B cell (primary cell): Measurements from ENCODE around the gene KCNMB2. TPM values are rescaled to one million over a fixed set of nuclear protein-coding genes. Genes with fewer than 3 reads are reported as not detected.

Experiments used
- ATAC-seq: fragments of 200-7000 bp; cut with Tn5 transposase; one replicate; pipeline ENCODE4 v1.10.0; 2021; ENCODE audit warnings: low read depth, mild to moderate bottlenecking, moderate number of reproducible peaks, moderate library complexity
- CTCF ChIA-PET: fragments of 350-600 bp; sonication (Branson Sonifier 250); formaldehyde crosslinking; loops from one replicate; lab custom pipeline; 2021; ENCODE audit warnings: antibody characterized with exemption, inconsistent platforms; lab: Charles Lee
- POLR2A ChIA-PET: fragments of 350-600 bp; sonication (Branson Sonifier 250); formaldehyde crosslinking; loops from one replicate; lab custom pipeline; 2021; ENCODE audit warnings: antibody characterized with exemption; lab: Charles Lee
- DNase-seq: peaks from one replicate; pipeline ENCODE4 v3.0.0; 2013
- H2AFZ ChIP-seq: 2 replicates; pipeline ENCODE4 v1.6.1; 2012; ENCODE audit warnings: mild to moderate bottlenecking, low read depth, low read length; ENCODE audit not compliant: insufficient read depth, poor library complexity, severe bottlenecking
- H3K27ac ChIP-seq, 2 donors: 1 replicate in 1 of 2; 2 replicates in 1 of 2; pipeline ENCODE4 v1.5.1; 2012 to 2013; ENCODE audit warnings: low read length in 2 of 2, mild to moderate bottlenecking in 2 of 2, moderate library complexity in 1 of 2
- H3K27me3 ChIP-seq, 4 experiments: fragments of 200-600 bp in 1 of 4; sonication (generic) in 1 of 4; replicated peaks in 1 of 4; 1 replicate in 2 of 4; 2 replicates in 2 of 4; pipeline versions ENCODE4 v1.6.1 to v1.7.0; 2013 to 2016; ENCODE audit warnings: low read length in 3 of 4, mild to moderate bottlenecking in 2 of 4, mixed read lengths in 1 of 4, moderate library complexity in 1 of 4; ENCODE audit not compliant: insufficient read depth in 4 of 4, control insufficient read depth in 3 of 4; ENCODE audit errors: control extremely low read depth in 1 of 4
- H3K36me3 ChIP-seq, 2 experiments: replicated peaks in 1 of 2; 1 replicate in 1 of 2; 2 replicates in 1 of 2; pipeline versions ENCODE4 v1.6.1 to v1.7.1; 2013; ENCODE audit warnings: low read length in 1 of 2; ENCODE audit not compliant: insufficient read depth in 2 of 2, control insufficient read depth in 1 of 2; ENCODE audit errors: control extremely low read depth in 1 of 2, extremely low read depth in 1 of 2
- H3K4me1 ChIP-seq, 2 donors: fragments of 200-600 bp in 1 of 2; sonication (generic) in 1 of 2; 1 replicate in 1 of 2; 2 replicates in 1 of 2; pipeline versions ENCODE4 v1.5.1 to v1.6.1; 2013 to 2017; ENCODE audit warnings: low read length in 2 of 2; ENCODE audit not compliant: control insufficient read depth in 2 of 2, insufficient read depth in 2 of 2
- H3K4me2 ChIP-seq: replicated peaks from 2 replicates; pipeline ENCODE3; 2012; ENCODE audit warnings: mild to moderate bottlenecking, low read depth, low read length; ENCODE audit not compliant: poor library complexity, severe bottlenecking
- H3K4me3 ChIP-seq, 5 experiments: fragments of 200-600 bp in 1 of 5; sonication (generic) in 1 of 5; 1 replicate in 3 of 5; 2 replicates in 2 of 5; pipeline versions ENCODE4 v1.5.1 to v1.7.0; 2011 to 2016; ENCODE audit warnings: low read length in 4 of 5, mild to moderate bottlenecking in 4 of 5, low read depth in 2 of 5, control low read depth in 1 of 5, moderate library complexity in 1 of 5; ENCODE audit not compliant: insufficient read depth in 1 of 5; ENCODE audit errors: control extremely low read depth in 1 of 5, extremely low read depth in 1 of 5
- H3K79me2 ChIP-seq: fragments of 200-600 bp; sonication (generic); one replicate; pipeline ENCODE4 v1.6.0; 2016; ENCODE audit warnings: low read length; ENCODE audit not compliant: control insufficient read depth, insufficient read depth
- H3K9ac ChIP-seq: fragments of 200-600 bp; sonication (generic); 2 replicates; pipeline ENCODE4 v1.6.1; 2017; ENCODE audit warnings: mild to moderate bottlenecking, low read length, moderate library complexity
- H3K9me3 ChIP-seq, 3 donors: one replicate each; pipeline versions ENCODE4 v1.6.1 to v1.7.1; 2013; ENCODE audit warnings: low read length in 2 of 3; ENCODE audit not compliant: control insufficient read depth in 2 of 3, insufficient read depth in 1 of 3; ENCODE audit errors: control extremely low read depth in 1 of 3
- H4K20me1 ChIP-seq: 2 replicates; pipeline ENCODE4 v1.6.0; 2012; ENCODE audit warnings: mild to moderate bottlenecking, low read length; ENCODE audit not compliant: insufficient read depth, control insufficient read depth, poor library complexity, severe bottlenecking
- H3K27ac Mint-ChIP-seq: one replicate; pipeline ENCODE4 v1.8.0; 2021; ENCODE audit warnings: mixed read lengths
- H3K27me3 Mint-ChIP-seq: one replicate; pipeline ENCODE4 v1.8.0; 2021; ENCODE audit warnings: mixed read lengths
- H3K4me1 Mint-ChIP-seq: one replicate; pipeline ENCODE4 v1.8.0; 2021; ENCODE audit warnings: mixed read lengths
- H3K4me3 Mint-ChIP-seq: one replicate; pipeline ENCODE4 v1.8.0; 2021; ENCODE audit warnings: mixed read lengths
- H3K9me3 Mint-ChIP-seq: one replicate; pipeline ENCODE4 v1.8.0; 2022; ENCODE audit warnings: mixed read lengths; ENCODE audit not compliant: insufficient read depth
- EZH2 ChIP-seq: IDR thresholded peaks from 2 replicates; pipeline ENCODE4 v1.6.1; 2012; ENCODE audit warnings: borderline replicate concordance, low read depth, mild to moderate bottlenecking, moderate library complexity, low read length; ENCODE audit not compliant: insufficient read depth, poor library complexity, severe bottlenecking
- WGBS: methylation state at CpG from one replicate; pipeline ENCODE4 v1.1.5; 2013; ENCODE audit warnings: missing lambda C conversion rate; ENCODE audit not compliant: insufficient coverage; 5-methylcytosine and 5-hydroxymethylcytosine counted together
- intact Hi-C: fragments of 100-400 bp; cut with micrococcal nuclease; formaldehyde crosslinking; loops from one replicate; pipeline ENCODE4 v1.10.0; 2022
- polyA plus RNA-seq: library from polyadenylated mRNA; depleted of rRNA; stranded (reverse); fragments of >200 nt; gene quantifications from 2 replicates; pipeline ENCODE4 v1.2.3, GENCODE V29; 2012
- total RNA-seq, 2 donors: library from RNA; stranded (reverse); fragments of 120-200 nt in 1 of 2; gene quantifications; 1 replicate in 1 of 2; 2 replicates in 1 of 2; pipeline versions ENCODE4 v1.2.3 to v1.2.4, GENCODE V29; 2013 to 2022
- TF ChIP-seq, protein P1 (sequence below): fragments of 200-600 bp; IDR thresholded peaks from one replicate; pipeline ENCODE4 v1.8.0; 2022; ENCODE audit warnings: antibody characterized with exemption, mild to moderate bottlenecking

The KCNMB2 gene
- total and polyA plus RNA-seq, 2 donors (not counting 1 experiment from before 2014, with no cell fraction given): not detected

DNA sequence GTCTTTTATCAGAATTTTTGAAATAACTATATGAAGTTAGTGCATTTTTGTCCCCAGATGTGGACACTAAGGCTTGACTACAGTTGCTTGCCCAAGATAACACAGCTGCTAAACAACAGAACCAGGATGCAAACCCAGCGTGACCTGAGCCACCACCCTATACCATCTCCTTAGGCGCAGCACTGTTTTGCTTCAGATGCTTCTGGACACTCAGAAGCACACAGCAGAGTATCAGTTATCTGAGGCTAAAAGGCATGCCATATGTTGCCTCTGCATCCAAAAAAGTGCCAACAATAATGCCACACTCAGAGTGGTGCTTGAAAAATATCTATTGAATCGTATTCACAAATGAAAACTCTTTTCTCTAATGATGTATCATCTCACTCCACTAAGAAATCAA, 24.5 kb downstream of the KCNMB2 start:
- no peak for ATAC-seq
- ChIA-PET POLR2A (no interaction called here), CTCF (no interaction called here)
- no peak overlapping the region for H2AFZ ChIP-seq
- no peaks in the 10 kb centered on the region for H4K20me1 ChIP-seq
- no peak for DNase-seq
- H3K9me3 ChIP-seq: no peaks in the 10 kb centered on the region
- H3K4me3 ChIP-seq: no peak overlapping the region
- H3K4me2 ChIP-seq: no peak overlapping the region
- Mint-ChIP-seq H3K27ac (no peak overlapping the region), H3K27me3 (peaks cover 2% of the 10 kb centered on the region), H3K4me3 (no peak overlapping the region), H3K4me1 (no peaks in the 10 kb centered on the region), H3K9me3 (no peaks in the 10 kb centered on the region)
- H3K79me2 ChIP-seq: no peaks in the 10 kb centered on the region
- TF ChIP-seq EZH2: no peak
- TF ChIP-seq, protein P1, sequence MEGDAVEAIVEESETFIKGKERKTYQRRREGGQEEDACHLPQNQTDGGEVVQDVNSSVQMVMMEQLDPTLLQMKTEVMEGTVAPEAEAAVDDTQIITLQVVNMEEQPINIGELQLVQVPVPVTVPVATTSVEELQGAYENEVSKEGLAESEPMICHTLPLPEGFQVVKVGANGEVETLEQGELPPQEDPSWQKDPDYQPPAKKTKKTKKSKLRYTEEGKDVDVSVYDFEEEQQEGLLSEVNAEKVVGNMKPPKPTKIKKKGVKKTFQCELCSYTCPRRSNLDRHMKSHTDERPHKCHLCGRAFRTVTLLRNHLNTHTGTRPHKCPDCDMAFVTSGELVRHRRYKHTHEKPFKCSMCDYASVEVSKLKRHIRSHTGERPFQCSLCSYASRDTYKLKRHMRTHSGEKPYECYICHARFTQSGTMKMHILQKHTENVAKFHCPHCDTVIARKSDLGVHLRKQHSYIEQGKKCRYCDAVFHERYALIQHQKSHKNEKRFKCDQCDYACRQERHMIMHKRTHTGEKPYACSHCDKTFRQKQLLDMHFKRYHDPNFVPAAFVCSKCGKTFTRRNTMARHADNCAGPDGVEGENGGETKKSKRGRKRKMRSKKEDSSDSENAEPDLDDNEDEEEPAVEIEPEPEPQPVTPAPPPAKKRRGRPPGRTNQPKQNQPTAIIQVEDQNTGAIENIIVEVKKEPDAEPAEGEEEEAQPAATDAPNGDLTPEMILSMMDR: no peak
- no peaks in the 10 kb centered on the region for H3K27me3 ChIP-seq
- H3K9ac ChIP-seq: no peak overlapping the region
- WGBS: 57% methylated on average over 2 of the region's 3 CpGs
- no peaks in the 10 kb centered on the region for H3K4me1 ChIP-seq
- intact Hi-C loops: no loop called here
- H3K36me3 ChIP-seq: no peaks in the 10 kb centered on the region
- no peak overlapping the region for H3K27ac ChIP-seq

DNA sequence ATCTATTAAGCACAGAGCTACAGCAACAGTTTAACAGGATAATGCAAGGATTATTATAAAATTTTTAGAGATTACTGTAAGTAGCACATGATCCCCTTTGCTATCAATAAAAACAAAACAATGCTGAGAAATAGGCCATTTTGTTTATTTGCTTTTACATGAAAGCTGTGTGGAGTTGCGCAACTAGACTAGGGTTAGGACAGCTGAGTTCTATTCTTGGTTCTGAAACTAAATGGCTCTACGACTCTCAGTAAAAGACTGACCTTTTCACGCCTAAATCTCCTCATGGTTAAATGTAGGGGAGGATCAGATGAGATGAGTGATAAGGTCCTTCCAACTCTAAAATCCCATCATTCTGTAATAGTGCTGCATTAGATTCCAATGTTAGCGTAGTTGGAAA, 25.0 kb downstream of the KCNMB2 start:
- Mint-ChIP-seq H3K4me1 (no peaks in the 10 kb centered on the region), H3K27ac (no peak overlapping the region), H3K9me3 (no peaks in the 10 kb centered on the region), H3K4me3 (no peak overlapping the region), H3K27me3 (no peaks in the 10 kb centered on the region)
- Histone ChIP-seq H3K27me3 (no peaks in the 10 kb centered on the region), H2AFZ (no peak overlapping the region), H4K20me1 (no peaks in the 10 kb centered on the region), H3K4me1 (no peaks in the 10 kb centered on the region), H3K4me2 (no peak overlapping the region), H3K79me2 (no peaks in the 10 kb centered on the region), H3K36me3 (no peaks in the 10 kb centered on the region), H3K27ac (no peak overlapping the region), H3K9me3 (no peaks in the 10 kb centered on the region), H3K9ac (no peak overlapping the region), H3K4me3 (no peak overlapping the region)
- POLR2A ChIA-PET: no interaction called here
- DNase-seq (no peak), ATAC-seq (no peak)
- TF ChIP-seq, protein P1: no peak
- no peak for TF ChIP-seq EZH2
- intact Hi-C loops: no loop called here
- WGBS: no CpG with 5 or more reads among the region's 4 CpGs
- CTCF ChIA-PET: no interaction called here
